VCaP (cell line): ENCODE measurements around the gene ZIK1.

Experiments used
- H3K27ac ChIP-seq: fragments of 450-650 bp; 2 replicates; pipeline ENCODE4 v1.5.1; 2017
- CTCF ChIP-seq: fragments of 450-650 bp; conservative IDR thresholded peaks from 2 replicates; pipeline ENCODE4 v1.5.1; 2017; ENCODE audit warnings: mild to moderate bottlenecking, moderate library complexity

ZIK1 gene

GRCh38 chr19:57578487-57579205, 5.3 kb upstream of the ZIK1 start, which contains the start of gene ZNF416:
TSS of gene ZNF416 (minus strand) at chr19:57578911. CDS start at chr19:57578704, 207 bp downstream.
- TF ChIP-seq CTCF, result peak; percentile 56
- peak within 1 kb of the TSS; percentile 83 for H3K27ac ChIP-seq

GRCh38 chr19:57583104-57583520, 833 bp upstream of the ZIK1 start:
- TF ChIP-seq CTCF, result no peak
- peak overlapping the region; percentile 81 for H3K27ac ChIP-seq

- TF ChIP-seq CTCF, result no peak
- H3K27ac ChIP-seq, result no peak overlapping the region
Observed at GRCh38 chr19:57587529-57587928, 3.6 kb downstream of the ZIK1 start.

GRCh38 chr19:57599377-57599760, 15.4 kb downstream of the ZIK1 start:
- H3K27ac ChIP-seq, result peak overlapping the region; percentile 72
- TF ChIP-seq CTCF, result no peak

- TF ChIP-seq CTCF, result no peak
- H3K27ac ChIP-seq, result peak within 1 kb of the TSS; percentile 72
Observed at GRCh38 chr19:57599761-57600383, 15.9 kb downstream of the ZIK1 start, which contains the start of gene ZNF530. TSS of gene ZNF530 (plus strand) at chr19:57599885. CDS start at chr19:57604346, 4,461 bp downstream.

- no peak for TF ChIP-seq CTCF
- H3K27ac ChIP-seq, result no peak overlapping the region
Observed at GRCh38 chr19:57606931-57607330, 23.0 kb downstream of the ZIK1 start.

GRCh38 chr19:57611113-57611512, 27.2 kb downstream of the ZIK1 start:
- no peak for TF ChIP-seq CTCF
- no peak overlapping the region for H3K27ac ChIP-seq
